Activated CD8-positive, alpha-beta memory T cell treated with anti-CD3 and anti-CD28 coated beads, Interleukin-2, amount 50 U/mL, for 1 hour (primary cell): ENCODE measurements around the gene OR10H5.
"Not testable (repeated sequence)": the region's sequence is repeated elsewhere in the genome, so short reads cannot be mapped to it uniquely, and the experiment has no call there.

ENCODE experiments used
- DNase-seq: peaks from one replicate; pipeline ENCODE4 v3.0.0-alpha.2; 2020; ENCODE audit errors: extremely low read depth

OR10H5 gene, protein sequence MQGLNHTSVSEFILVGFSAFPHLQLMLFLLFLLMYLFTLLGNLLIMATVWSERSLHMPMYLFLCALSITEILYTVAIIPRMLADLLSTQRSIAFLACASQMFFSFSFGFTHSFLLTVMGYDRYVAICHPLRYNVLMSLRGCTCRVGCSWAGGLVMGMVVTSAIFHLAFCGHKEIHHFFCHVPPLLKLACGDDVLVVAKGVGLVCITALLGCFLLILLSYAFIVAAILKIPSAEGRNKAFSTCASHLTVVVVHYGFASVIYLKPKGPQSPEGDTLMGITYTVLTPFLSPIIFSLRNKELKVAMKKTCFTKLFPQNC

DNA sequence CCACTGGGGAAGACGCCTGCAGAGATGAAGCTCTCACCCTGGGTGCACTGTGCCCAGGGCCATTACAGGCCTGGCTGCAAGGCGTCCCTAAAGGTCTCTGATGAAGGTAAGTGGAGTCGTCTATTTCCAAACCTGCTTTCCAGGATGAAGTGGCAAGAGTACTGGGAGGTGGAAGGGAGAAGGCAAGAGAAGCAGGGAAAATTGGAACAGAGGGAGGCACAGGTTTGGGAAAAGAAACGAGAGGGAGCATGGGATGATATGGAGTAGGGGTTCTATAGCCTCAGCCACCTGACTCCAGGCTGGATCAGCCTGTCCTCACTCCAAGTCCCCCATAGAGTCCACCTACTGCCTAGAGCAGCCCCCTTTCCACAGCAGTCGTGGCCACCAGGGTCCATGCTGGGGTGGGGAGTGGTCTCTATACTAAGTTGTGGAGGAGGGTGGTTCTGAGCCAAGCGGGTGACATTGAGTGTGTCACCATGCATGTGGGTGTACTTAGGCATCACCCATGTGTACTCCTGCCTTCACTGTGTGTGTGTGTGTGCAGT, at the start of gene OR10H5:
Gene OR10H5 (plus strand): TSS at position 51 of the 545 bp plus-strand sequence. CDS start 6,388 bp downstream, outside the sequence.
- no peak for DNase-seq

DNA sequence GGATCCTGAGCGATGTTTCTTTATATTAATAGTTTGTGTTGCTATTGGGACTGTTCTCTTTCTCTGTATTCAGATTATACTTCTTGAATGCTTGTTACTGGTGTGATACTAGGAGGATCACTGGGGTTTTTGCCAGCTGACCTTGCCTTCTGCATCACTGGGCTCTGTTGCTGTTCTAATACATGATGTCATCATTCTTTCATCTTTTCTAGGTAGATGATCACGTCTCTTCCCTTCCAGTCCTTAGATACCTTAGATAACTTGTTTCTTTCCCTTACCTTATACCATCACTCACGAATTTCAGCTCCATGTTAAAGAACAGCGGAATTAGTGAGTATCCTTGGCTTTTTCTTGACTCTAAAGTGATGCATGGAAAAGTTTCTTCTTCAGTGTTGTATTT, 49.7 kb upstream of the OR10H5 start, which contains the start of gene OR10H3:
Gene OR10H3 (plus strand): TSS at position 264 of the 400 bp plus-strand sequence. CDS start 3,408 bp downstream, outside the sequence.
- no peak for DNase-seq

DNA sequence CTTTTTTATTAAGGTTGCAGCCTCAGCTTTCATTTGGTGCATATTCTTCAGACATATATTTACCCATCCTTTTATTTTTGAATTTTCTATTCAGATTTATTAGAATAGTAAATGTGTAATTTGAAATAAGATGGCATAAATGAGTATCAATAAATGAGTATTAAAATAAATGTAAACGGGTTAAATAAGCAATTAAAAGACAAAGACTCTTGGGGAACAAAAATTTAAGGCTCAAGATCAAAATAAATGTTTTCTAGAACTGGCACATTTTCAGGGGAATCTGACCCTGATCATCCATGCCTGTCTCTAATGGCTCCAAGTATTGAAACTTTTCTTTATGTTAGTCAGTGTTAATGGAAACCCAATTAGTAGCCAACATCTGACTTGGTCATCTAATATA, 46.7 kb upstream of the OR10H5 start:
- no peak for DNase-seq

DNA sequence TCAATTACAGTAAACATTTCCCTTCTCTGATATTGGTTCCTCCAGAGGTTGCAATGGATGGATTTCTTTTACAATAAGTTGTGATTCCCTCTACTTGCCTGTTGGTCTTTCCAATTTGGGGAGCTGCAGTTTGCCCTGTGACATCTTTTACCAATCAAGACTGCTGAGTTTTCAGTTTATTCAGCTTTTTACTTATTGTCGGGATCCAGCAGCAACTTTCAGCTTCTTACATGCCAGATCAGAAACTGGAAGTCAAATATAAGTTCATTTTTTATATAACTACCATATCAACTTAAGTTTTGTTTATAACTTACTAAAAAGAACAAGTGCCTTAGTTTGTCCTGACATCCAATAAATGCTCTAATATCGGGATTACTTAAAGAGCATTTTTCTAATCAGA, 39.2 kb upstream of the OR10H5 start:
- DNase-seq: no peak

DNA sequence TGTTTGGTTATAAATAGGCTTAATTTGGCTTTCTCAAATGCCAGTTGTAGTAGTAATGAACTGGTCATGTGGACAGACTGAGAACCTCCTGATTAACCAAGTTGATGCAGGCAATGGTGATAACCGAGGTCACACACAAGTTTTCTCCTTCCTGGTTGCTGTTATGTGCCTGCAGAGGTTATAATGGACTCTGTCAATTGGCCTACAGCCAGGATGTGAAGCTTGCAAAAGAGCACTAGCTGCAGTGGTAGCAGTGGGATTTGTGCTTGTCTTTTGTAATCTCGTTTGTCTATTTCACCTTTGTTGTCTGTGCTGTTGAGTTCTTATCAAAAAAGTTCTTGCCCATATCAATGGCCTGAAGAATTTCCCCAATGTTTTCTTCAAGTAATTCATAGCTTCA, 29.1 kb upstream of the OR10H5 start:
- DNase-seq: no peak

DNA sequence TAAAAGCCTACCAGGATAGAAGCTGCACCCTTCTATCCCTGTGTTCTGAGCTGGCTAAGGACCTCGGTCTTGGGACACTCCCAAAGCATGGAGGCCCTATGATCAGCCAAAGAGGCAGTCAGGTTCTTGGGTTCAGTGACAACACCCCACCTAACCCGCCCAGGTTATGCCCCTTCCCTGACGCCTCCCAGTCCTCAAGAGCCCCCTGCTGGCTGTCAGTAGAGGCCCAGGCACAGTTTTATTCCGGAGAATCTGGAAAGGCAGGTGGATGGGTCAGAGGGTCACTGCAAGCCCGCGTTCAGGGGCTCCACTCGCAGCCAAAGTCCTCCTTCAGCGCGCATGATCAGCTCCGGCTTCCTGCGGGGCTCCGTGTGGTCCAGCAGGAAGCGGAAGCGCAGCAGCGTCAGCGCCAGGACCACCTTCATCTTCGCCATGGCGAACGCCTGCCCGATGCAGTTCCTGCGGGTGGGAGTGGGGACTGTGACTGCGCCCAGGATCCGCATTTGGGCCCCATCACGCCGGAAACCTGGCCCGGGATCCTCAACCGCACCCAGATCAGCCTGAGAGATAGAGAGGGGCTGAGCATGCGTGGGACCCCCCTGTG, 27.4 kb upstream of the OR10H5 start:
- DNase-seq: no peak

DNA sequence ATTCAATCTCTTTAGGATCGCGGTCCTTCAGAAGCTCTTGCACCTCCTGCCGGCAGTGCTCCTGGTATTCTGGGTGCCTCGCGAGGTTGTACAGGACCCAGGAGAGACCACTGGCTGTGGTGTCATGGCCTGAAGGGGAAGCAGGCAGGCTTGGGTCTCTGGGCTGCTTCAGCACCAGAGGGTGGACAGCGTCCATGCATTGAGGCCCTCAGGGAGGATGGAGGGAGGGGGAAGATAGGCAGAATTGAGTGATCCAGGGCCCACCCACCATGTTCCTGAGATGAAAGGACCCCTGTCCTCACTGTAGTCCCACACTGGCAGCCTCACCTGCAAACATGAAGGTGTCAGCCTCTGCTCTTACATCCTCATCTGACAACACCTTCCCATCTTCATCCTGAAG, 17.9 kb upstream of the OR10H5 start:
- DNase-seq: no peak

DNA sequence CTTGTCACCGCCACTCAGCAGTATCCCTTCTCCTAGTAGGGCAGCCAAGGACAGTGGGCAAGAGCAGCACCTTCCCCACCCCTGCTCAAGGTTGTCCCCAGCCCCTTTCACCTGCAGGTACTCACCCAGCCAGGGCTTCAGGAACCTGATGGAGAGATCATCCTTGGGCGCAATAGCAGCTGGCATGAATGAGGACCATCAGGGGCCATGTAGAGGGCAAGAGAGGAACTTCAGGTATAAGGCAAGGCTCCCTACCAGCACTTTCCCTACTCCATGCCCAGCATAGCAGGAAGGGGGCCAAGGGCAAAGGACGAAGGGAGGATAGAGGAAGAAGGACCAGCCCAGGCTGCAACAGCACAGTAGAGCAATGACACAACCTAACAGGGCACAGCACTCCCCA, 13.3 kb upstream of the OR10H5 start:
- not testable (repeated sequence) for DNase-seq

DNA sequence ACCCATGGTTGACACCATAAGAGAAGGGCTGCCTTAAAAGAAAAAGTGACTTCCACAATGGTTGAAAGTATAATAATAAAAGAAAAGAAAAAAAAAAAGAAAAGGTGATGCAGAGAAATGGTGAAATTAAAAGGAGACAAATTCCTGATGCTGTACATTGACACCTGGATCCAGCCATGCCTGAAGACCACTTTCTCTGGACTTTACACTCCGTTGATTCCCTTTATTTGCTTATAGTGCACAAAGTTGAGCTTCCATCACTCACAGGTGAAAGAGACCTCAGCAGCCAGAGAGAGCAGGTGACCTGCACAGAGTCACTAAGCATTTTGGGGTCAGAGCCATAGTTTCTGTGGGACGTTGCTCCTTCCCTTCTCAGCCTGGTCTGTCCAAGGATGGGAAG, 12.2 kb upstream of the OR10H5 start:
- no peak for DNase-seq

DNA sequence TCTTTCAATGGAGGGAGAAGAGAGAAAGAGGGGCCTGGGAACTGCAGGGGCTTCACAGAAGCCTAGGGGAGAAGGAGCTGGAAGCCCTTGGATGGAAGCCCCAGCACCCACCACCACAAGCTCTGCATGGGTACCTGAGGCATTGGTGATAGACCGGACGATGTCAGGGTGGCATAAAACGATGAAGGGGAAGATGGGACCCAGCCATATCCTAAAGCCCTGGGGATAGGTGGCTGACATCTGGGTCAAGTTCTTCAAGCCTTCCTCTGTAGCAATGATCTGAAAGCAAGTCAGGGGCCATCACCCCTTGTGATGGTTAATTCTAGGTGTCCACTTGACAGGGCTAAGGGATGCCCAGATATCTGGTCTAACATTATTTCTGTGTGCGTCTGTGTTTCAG, 11.2 kb upstream of the OR10H5 start:
- no peak for DNase-seq

DNA sequence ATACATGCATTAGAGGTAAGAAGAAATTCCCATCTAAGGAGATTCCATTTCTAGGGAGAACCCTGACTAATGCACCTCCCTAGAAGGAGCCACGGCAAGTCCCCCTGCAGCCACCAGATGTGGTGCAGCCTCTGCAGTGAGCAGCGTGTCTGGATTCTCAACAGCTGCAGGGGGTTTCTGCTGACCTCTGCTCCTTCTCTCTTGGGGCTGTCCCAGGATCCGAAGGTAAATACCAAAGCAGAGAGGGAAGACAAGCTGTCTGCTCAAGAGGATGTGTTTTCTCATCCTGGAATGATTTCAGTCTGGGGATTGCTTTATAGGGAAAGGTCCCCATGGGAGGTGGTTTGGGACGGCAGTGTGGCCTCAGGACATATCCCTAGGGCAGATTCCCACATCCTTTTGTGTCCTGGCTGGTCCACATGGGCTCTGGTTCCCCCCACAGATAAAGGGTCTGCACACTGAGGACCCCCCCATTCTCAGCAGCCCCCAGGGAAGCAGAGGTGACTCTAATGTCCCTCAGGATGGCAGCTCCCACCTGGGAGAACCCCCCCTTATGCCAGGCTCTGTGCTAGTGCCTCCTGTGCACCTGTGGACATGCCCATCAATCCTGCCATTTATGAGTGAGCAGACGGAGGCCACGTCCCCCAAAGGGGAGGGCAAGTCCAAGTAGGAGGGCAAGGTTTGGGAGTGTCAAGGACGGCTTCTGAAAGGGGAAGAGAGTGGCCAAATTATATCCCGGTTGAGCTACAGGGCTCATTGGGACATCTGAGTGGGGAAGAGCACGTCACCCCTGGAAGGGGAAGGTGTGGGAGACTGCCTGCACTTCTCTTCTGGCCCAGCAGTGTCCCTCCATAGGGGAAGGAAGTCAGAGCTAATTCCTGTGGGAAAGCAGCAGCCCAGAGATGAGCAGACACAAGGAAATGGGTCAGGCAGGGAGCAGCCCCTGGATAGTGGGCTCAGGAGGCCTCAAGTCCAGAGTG, 10.2 kb upstream of the OR10H5 start:
- no peak for DNase-seq

DNA sequence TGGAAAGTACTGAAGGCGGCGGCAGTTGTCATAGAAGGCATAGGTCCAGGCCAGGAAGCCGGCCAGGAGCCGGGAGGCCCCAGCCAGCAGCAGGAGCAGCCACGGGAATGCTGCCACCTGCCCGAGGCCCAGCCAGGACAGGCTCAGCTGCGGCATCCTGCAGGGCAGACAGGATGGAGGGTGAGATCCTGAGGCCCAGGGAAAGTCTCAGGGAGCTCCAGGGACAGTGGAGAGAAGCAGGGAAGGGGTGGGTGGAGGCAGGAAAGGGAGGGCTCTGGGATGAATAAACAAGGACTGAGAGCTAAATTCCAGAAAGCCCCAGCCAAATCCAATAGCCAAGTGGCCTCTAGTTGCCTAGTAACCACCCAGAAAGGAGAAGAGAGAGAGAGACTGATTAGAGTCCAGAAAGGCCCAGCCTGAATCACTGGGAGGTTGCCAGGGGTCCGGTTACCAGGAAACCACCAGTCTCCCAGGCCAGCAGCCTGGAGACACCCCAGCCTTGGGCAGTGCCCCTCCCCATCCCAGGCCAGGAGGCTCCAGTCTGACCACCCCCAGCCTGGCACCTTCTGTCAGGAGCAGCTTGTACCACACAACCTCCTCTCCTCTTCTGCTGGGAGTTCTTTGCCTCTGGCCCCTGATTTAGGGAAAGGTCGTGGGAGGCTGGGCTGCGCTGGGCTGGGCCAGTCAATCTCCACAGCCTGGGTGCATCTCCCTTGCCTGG, 7.5 kb upstream of the OR10H5 start:
- no peak for DNase-seq

DNA sequence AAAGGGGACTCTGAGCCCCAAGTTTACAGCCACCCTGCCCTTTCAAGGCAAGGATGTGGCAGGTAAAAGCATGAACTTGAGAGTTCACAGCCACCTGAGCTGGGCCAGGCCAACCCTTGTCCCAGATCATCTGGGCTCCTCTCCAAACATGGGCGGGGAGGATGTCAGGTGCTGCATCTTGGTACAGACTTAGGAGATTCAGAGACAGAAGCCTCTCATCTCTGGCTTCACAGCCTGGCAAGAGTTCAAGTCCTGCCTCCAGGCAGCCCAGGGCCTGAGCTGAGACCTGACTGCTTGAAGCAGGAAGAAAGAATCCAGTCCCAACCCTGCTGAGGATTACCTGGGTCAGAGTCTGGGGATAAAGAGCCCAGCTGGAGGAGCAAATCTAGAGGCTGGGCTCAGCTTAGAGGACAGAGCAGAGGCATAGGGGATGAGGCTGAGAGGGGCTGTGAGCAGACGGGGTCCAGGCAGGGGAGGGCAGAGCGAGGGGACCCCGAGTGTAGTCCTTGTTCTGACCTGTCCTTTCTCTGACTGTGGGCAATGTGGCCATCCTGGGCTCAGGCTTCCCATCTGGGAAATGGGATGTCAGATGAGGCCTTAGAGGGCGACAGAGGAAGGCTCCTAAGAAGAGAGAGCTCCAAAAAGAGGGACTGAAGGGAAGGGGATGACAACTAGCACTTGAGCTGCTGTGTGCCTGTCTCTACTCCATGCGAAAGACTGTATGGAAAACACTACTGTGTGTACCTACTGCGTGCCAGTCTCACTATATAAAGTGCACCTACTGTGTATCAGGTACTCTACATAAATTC, 6.6 kb upstream of the OR10H5 start:
- DNase-seq: no peak

DNA sequence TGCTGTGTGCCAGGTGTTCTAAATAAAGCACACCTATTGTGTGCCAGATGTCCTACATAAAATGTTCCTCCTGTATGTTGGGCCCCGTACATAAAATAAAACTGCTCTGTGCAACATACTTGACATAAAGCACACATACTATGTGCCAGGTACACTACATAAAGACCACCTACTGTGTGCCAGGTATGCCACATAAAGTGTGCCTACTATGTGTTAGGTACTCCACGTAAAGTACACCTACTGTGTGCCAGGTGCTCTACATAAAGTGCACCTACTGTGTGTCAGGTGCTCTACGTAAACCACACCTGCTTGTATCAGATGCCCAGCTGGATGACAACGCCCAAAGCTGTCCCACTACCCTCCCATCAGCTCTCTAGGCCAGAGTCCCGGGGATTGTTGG, 5.8 kb upstream of the OR10H5 start:
- DNase-seq: no peak

DNA sequence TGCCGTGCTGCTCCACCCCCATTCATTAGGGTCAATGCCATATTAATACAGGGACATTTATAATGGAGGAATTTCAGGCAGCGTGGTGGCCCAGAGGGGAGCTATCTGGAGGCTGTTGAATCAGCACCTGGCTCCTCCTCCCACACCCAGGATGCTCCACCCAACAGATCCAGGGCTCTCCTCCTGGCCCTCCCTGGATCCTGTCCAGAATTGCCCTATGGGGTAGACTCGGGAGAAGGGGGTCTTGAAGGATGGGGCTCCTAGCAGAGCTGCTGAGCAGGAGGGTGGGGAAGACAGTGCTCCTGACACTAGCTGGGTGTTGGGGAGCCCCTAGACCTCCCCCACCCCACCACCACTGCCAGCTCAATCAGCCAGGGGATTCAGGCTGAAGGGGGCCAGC, 5.2 kb upstream of the OR10H5 start:
- DNase-seq: no peak

DNA sequence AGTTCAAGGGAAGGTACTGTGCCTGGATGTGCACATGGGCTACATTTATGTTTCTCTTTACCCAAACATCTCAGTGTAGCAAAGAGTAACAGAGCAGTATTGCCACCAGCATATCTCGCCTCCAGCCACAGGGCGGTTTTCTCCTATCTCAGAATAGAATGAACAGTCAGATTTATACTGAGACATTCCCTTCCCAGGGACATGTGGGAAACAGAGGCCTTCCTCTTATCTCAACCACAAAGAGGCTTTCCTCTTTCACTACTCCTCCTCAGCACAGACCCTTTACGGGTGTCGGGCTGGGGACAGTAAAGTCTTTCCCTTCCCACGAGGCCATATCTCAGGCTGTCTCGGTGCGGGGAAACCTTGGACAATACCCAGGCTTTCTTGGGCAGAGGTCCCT, 4.6 kb upstream of the OR10H5 start:
- not testable (repeated sequence) for DNase-seq

DNA sequence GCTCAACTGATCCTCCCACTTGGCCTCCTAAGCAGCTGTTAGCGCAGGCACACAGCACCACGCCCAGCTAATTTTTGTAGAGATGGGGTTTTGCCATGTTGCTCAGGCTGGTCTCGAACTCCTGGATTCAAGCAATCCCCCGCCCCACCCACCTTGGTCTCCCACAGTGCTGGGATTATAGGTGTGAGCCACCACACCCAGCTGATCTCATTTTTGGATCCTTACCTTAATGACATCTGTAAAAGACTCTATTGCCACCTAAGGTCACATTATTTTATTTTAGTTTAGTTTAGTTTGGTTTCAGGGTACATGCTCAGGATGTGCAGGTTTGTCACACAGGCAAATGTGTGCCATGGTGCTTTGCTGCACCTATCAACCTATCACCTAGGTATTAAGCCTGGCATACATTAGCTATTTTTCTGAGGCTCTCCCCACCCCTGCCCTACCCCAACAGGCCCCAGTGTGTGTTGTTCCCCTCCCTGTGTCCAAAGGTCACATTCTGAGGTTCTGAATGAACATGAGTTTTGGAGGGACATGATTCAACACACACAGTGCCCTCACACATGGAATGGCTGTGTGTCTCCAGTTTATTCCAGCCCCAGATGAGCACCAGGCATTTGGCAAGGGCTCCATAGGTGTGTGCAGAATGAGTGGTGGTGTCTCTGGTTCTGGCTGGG, 1.3 kb downstream of the OR10H5 start:
- no peak for DNase-seq

DNA sequence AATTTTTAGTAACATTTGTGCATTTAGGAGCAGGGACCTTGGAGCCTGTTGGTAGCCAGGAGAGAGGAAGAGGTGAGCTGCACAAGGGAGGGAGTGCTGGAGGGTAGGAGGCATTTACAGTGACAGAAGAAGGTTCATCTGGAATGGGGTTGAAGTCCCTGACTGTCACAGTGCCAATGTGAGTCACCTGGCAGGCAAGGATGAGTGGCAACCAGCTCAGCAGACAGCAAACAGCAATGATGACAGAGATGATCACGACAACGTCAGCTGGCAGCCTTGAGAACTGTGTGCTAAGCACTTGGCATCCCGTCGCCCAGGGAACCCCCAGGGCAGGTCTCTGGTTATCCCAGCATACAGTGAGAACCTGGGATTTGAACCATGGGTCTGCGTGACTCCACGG, 2.6 kb downstream of the OR10H5 start:
- DNase-seq: no peak

DNA sequence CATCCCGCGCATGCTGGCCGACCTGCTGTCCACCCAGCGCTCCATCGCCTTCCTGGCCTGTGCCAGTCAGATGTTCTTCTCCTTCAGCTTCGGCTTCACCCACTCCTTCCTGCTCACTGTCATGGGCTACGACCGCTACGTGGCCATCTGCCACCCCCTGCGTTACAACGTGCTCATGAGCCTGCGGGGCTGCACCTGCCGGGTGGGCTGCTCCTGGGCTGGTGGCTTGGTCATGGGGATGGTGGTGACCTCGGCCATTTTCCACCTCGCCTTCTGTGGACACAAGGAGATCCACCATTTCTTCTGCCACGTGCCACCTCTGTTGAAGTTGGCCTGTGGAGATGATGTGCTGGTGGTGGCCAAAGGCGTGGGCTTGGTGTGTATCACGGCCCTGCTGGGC, 6.8 kb downstream of the OR10H5 start:
- not testable (repeated sequence) for DNase-seq

DNA sequence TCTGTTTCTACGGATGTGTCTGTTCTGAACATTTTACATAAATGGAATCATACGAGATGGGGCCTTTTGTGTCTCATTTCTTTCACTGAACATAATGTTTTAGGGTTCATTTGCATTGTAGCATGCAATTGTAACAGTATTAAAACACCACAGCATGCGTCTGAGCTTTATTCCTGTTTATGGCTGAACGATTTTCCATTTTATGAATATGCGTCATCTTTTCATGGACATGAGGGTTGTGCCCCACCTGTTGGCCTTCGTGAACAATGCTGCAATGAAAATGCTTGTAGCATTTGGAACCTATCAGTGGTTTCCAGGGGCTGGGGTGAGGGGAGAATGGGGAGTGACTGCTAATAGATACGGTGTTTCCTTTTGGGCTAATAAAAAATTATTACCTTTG, 22.9 kb downstream of the OR10H5 start:
- DNase-seq: no peak
